ENCODE results near the gene FBN1. TPM values are rescaled to one million over a fixed set of nuclear protein-coding genes. Genes with fewer than 3 reads are reported as not detected.

FBN1 gene
- polyA plus RNA-seq, 1 donor = 98.2 TPM

DNA sequence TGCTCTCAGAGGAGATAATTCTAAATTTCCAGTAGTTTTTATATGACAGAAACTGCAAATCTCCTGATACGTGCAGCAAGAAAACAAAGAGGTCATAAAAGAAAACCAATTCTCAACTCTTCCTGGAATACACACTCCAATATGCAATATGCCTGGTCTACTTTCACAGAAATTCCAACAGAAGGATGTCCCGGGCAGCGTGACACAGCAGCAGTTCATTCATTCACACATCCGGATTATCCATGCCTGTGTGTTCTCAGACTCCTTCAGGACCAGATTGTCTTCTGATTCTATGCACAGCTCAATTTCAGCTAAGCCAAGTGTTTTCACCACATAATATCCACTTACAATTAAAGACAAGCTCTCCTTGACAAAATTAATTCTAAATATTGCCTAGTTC, 64.3 kb downstream of the FBN1 start:
- no peak for DNase-seq

DNA sequence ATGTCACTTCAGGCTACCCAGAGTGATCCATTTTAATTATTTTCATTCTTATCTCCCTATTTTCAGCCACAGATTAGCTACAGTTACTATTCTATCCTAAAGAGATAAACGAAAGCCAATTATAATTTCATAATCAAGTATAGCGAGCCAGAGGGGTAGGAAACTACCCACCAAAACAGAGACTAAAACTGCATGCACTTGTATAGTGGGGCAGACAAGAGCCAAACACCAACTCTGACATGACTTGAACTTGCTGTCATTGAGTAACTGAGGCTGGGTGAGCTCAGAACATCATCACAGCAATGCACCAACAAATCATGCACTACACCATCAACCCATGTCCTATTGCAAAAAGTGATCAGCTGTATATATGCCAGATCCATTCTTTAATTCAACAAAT, 64.8 kb downstream of the FBN1 start:
- DNase-seq = no peak

DNA sequence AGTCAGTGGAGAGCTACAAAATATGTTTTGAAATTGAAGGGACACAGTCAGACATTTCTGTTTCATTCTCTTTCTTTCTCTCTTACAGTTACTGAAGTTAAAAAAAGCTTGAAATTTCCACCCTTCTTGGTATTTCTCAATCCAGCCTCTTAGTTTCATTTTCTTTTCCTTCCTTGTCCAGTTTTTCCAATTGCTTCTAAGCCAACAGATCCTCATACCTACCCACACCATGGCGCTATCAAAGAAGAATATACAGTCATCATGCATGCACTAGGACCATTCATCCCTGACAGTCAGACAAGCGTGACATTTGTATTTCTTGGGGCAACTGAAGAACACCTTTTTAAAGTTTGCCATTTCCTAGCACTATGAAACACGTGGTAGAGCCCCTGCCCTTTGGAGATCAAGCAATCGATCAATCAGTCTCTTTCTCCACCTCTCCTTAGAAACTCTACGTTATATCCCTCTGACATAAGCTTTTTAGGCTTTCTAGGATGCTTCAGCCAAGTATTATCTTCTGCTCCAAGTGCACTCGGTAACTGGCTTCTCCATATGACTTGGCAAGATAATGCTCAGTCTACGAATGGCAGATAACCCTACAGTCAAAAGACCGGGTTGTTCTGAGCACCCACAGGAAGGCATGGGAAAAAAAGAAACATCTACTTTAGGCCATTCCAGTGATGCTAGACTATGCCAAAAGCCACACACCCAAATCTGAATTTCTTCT, 65.4 kb downstream of the FBN1 start:
- no peak for DNase-seq

DNA sequence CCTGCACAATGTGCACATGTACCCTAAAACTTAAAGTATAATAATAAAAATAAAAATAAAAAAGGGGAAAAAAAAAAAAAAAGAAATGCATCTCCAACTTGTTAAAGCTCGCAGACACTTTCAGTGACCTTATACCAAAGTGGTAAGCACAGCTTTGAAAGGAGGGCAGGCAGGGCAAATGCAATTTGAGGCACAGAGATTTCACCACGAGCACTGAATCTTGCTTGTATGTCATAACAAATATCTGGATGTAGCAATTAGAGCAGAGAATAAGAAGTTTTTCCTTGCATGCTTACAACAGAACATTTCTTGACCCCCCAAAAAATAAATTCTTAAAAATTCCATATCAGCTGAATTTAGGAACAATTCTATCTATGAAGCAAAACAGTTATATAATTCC, 66.5 kb downstream of the FBN1 start:
- no peak for DNase-seq

DNA sequence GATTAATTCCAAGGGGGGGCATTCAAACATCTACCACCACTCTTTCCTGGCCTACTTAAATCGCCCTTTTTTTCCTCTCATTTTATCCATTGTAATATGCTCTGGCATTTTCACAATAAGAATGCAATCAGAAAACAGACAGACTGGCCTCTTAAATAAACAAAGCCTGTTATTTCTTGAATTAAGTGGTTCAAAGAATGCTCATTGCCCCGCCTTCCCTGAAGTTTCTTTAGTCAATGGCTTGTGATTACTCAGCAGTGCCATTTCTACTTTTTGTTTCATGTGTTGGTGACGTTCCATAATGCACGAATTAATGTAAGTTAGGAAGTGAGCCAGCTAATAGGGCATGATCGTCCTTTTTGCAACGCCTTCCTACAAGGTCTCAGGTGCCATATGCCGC, 68.0 kb downstream of the FBN1 start:
- DNase-seq = no peak

DNA sequence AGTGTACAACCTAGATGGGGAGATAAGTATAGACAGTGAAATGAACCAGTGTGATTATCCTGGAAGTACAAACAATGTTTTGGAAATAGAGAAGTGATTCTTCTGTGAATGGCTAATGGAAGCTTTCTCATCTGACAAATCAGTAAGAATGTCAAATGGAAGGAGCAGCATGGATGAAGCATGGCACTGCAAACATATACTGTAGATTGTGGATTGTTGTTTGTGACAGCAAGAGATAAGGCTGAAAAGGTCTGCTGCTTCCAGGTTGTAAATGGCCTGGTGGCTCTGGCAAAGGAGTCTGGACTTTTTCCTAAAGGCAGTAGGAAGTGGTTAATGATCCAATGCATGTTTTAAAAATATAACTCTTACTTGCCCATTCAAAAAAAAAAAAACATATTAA, 71.3 kb downstream of the FBN1 start:
- DNase-seq = no peak

DNA sequence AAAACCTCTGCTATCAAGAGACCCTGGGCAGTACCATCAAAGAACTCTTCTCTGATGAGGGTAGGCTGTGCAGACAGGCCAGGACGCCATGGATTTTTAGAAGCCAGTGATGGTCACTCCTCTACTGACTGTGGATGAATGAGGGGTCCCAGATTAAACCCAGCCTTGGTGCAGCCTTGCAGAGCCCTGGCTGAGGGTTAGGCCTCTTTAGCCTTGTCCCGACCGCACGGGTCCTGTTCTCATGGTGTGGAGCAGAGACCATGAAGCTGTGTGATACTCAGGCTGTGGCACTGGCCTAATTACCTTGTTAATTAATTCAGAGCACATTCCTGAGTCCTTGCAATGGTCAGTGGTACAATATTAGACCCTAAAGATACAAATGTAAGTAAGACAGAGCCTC, 71.7 kb downstream of the FBN1 start:
- no peak for DNase-seq

DNA sequence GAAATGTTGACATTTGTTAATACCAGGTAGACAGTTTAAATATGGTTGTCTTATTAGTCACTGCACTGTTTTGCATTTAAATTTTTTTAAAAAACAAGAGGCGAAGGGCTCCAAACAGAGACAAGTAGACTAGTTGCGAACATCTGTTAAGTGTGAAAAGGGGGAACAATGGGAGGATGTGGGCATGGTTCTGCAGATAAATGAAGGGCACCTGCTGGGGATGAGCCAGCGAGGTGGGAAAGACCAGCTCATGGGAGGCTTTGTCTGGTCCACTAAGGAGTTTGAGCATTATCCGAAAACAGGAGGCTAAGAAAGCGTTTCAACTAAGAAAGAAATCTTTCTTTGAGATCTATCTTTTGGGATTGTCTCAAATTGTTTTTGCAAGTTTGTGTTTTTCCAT, 72.7 kb downstream of the FBN1 start:
- DNase-seq = no peak

DNA sequence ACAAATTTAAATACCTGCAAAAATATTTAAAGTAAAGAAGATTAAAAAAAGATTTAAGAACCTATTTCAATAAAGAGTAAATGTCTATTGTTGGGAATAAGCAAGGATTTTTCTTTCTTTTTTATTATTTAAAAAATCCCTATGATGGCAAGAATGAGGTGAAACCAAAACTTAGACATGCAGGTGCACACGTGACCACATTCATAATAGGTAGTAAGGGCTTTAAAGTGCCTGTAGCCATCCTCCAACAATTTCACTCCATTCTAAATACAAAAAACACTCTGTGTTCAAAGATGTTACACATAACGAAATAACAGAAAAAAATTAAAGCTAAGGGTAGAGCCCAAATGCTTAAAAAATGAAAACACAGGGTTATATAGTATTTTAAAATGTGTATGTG, 74.0 kb downstream of the FBN1 start:
- no peak for DNase-seq

DNA sequence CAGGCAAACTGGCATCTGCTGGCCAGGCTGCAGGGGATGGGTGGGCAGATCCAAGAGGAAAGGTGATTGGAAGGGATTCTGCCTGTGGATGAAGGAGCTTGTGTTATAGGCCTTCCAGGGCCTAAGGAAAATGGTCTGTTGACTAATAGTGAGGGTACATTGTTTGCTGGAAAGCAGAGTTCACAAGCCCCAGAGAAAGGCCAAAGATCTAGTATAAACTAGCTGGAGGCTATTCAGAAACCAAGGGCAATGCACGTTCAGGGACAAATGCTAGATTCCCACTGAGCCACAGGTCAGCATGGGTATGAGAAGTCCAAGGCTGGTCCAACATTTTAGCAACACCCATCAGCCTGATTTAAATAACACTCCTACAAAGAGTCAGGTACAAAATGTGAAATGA, 74.7 kb downstream of the FBN1 start:
- DNase-seq = no peak

DNA sequence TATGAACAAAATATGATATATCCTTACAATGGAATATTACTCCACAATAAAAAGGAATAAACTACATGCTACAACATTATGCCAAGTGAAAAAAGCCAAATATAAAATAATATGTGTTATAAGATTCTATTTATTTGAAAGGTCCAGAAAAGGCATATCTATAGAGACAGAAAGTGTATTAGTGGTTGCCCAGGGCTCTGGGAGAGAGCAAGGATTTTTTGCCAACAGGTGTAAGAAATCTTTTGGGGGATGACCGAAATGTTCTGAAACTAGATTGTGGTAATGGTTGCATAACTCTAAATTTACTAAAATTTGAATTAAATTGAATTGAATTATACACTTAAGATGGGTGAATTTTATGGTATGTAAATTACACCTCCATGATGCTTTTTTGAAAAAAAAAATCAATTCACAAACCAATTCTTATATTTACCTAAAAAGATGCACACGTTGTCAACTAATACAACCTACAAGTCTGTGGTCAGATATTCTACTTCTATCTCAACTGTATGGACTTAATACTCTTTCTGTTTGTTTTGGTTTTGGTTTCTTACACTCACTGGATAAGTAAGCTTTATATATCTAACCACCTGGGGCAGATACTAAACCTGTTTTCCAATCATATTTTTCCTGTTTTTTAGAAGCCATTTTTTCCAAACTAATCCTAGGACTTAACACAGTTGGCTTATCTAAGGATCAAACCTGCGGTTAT, 75.8 kb downstream of the FBN1 start:
- no peak for DNase-seq

DNA sequence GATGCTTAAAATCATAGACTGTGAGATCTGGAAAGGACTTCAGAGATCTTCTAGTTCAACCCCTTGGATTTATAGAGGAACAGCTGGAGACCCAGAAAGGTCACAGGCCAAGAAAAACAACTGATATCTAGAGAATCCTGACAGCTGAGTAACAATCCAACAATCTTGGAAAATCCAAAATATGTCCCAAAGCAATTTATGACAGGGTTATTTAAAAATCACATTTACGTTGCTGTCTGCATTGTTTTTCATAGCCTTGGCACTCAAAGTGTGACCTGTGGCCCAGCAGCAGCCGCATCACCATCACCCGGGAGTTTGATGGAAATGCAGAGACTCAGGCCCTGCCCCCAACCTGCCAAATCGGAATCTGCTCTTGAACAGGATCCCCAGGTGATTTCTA, 78.8 kb downstream of the FBN1 start:
- no peak for DNase-seq

DNA sequence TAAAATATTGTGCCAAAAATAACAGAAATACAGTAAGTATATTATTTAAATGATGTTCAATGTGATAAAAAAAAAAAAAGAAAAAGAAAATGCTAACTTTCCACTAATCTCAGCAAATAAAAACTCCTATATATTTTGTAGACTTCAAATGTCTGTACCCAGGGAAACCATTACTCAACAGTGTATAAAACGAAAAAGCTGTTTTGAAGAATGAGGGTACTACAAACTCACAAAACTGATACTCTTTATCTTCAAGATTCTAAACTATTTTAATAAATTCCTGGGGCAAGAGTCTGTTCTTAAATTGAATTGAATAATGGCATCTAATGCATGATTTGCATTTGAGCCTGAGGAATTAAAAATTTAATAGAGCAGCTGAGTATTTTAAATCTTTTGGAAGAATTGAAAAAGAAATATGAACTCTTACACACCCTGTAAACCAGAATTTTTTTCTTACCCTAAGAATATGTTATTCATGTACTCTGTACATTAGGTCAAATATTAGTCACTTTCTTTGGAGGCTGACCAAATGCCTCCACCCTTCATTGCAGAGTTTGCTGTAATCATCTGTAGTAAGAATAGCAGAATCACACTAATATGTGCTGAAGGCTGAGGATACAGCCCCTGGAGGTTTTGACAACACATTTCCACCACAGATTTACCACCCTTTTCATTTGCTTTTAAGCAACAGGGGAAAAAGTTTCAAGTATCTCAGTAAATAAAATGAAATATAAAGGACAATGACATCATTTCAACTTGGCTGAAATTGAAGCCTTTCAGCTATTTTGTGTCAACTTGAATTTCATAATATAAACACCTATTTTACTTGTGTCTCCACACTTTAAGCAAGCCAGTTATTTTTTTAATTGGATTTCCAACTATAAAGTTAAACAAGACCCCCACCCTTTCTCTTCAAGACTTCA, 79.7 kb downstream of the FBN1 start:
- DNase-seq = no peak

DNA sequence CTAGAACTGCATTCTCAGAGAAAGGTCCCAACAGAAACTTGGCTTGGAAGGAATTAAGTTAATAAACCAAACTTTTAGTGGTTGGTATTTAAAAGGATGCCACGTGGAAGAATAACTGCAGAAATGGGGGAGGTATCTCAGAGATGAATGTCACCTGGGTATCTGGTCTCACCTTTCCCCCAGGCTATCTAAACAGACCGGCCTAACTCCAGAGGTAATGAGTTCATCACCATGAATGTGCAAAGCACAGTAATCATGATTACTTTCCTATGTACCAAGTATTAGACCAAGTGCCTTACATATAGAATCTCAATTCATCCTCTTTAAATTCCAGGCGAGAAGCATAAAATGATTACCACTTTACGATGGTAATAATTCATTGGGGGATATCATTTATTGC, 80.8 kb downstream of the FBN1 start:
- DNase-seq = no peak

DNA sequence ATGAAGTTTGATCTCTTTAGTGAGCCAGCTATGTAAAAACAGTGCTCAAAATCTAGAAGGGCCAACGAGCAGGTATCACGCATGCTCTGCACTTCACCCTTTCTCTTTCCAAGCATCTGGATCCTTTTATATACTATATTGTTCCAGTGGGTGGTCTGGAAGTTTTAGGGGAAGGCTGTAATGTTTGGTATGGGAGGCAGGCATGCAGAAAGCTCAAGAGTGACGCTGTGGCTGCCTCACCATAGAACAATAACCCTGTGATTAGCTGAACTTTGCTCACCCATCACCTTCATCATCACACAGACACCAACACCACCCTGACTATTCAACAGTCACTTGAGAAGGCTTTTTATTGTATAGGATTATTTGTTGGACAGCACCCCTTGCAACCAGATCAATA, 81.6 kb downstream of the FBN1 start:
- no peak for DNase-seq

DNA sequence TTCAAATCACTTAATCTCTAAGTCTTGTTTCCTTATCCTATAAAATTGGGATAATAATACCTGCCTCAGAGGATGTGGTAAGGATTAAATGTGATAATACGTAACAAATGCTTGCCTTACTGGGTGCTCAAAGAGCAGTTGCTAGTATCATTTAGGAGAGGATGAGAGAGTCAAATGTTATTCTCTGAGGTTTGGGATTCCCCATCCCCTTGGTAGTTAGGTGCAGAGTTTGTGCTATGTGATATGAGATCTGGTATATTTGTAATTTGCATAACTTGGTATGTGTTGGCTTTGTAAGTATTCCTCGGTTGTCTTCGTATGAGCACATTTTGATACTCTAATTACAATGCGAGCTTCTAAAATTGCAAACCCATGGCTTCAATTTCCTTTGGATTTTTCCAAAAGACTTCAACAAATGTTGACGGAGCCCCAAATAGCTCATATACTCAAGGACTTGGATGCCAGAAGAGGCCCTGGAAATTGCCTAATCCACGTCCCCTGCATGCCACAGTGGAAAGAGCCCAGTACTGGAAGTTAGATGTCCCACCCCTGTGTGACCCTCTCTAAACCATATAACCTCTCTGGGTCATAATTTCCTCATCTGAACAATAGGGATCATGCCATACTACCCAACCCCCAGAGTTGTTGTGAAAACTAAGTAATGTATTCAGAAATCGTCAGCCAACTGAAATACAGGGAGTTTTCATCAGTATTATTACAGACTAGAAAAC, 85.0 kb downstream of the FBN1 start:
- no peak for DNase-seq

DNA sequence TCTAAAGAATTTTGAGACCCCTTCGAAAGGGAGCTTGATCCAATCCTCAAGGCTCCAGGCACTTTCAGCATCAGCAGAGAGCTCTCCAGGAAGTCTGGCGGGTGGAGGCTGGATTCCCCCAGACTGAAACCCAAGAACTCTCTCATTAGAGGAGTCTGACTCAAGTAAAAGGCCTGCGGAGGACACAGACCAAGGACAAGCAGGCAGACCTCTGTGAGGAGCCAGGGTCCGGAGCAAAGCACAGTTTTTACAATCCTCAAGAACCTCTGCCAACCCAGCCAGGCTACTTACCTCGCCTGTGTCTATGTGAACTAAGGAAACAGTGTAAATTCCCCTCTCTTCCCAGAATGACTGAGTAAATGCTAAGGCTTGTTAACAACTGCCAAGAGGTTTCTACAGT, 86.2 kb downstream of the FBN1 start:
- DNase-seq = peak; percentile 55

DNA sequence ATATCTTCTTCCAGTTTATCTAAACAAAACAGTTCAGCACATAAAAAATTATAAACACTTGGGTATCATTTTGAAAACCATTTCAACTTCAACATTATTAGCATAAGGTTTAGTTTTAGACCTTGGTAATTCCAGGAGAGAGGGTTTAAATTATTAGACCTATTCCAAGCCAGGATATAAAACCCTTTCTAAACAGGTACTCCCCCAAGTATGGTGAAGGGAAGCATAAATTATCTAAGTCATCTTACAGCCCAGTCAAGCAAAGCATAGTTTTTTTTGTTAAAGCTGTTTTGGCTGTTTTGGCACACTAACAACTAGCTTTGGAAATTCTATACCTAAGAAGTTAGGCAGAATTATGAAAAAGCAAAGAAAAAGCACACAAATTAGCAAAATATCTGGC, 87.3 kb downstream of the FBN1 start:
- DNase-seq = peak; percentile 56

DNA sequence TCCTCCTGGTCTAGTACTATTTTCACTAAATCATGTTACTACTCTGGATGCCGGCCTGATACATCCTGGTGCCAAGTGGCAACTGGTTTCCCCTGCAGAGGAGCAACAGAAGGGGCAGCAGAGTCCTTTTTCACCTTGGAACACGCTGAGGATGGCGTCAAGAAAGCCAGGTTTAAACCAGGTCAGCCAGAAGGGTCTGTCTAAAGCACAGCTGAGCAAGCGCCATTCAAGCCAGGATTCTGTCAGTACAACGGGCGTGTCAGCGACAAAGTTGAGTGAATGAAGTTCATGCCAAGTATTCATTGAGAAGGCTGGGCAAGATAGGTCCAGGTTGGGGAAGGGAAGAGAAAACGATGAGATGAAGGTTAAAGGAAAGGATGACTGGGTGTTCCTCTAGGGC, 88.2 kb downstream of the FBN1 start:
- DNase-seq = no peak

DNA sequence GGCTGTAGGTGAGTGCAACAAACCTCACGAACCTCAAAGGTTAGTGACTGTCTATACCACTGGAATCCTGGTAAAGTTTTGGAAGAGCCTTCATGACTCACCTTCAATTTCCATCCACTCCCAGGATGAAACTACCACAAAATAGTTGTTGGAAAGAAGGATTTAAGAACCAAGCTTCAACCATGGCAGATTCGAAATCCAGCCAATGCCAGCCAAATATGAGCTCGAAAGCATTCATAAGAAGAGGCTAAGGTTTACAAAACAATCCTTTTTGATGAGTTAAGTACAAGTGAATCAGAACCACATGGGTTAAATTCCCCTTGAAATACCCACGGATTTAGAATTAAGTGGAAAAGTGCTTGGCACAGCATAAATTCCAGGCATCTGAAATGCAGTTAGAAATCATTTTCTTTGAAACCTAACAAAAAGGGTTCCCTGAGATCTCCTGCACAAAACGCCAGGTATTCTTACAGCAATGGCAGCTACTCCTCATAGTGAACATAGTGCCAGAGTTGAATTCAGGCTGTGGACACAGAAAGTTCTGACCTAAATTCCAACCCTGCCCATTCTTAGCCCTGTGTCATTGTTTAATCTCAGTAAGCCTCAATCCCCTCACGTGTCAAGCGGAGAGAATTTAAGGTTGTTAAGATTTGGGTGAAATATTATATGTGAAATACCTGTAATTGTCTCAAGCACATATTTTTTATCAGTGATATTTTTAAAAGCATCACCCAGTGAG, 89.2 kb downstream of the FBN1 start:
- no peak for DNase-seq

DNA sequence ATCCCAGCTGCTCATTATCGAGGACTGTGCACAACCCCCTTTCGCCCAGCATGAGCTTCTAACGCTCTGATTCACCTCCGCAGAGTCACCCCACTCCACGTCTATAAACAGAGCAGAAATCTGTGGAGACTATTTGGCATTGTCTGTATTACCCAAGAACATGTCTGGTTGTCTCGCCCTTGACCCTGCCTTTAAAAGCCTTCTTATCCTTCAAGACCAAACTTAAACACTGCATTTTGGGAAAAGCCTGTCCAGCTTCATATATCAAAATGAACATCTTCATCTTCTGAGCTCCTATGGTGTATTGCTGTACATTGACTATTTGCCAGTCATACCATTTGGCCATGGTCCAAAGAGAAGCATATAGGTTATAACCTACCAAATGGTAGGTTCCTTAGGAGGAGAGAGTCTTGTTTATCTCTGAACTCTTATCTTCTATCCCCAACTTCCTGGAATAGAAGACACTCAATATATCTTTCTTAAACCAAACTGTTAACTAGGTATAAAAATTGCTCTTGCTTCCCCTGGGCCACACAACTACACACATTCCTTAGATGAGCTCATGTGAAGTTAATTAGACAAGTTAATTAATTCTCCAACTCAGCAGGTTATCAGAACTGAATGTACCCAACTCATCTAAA, 90.1 kb downstream of the FBN1 start:
- DNase-seq = no peak
